HepG2 (cell line): Measurements from ENCODE around the gene CDC34. TPM values are rescaled to one million over a fixed set of nuclear protein-coding genes. Genes with fewer than 3 reads are reported as not detected.
A peak's percentile ranks its signal among the peaks of the same experiment; 100 is the strongest.

Experiments
- ARNT2 ChIP-seq: sonication (generic); formaldehyde crosslinking; IDR thresholded peaks from 2 replicates; pipeline ENCODE4 v1.8.0; 2022; ENCODE audit warnings: mild to moderate bottlenecking, low read depth, missing genetic modification reagents, moderate library complexity
- EED ChIP-seq: sonication (generic); formaldehyde crosslinking; IDR thresholded peaks from 2 replicates; pipeline ENCODE4 v1.5.0; 2020; ENCODE audit warnings: mild to moderate bottlenecking, missing genetic modification reagents
- FOXK1 ChIP-seq: sonication (generic); formaldehyde crosslinking; IDR thresholded peaks from 2 replicates; pipeline ENCODE4 v1.4.0; 2020; ENCODE audit warnings: low read depth, missing genetic modification reagents, borderline replicate concordance
- GATAD1 ChIP-seq: IDR thresholded peaks from 2 replicates; pipeline ENCODE4 v1.6.1; 2016; ENCODE audit warnings: missing genetic modification reagents, missing compliant biosample characterization
- GTF3A ChIP-seq: sonication (generic); formaldehyde crosslinking; conservative IDR thresholded peaks from 2 replicates; pipeline ENCODE4 v1.4.0; 2020; ENCODE audit warnings: mild to moderate bottlenecking, missing genetic modification reagents
- JUN ChIP-seq: sonication (generic); formaldehyde crosslinking; IDR thresholded peaks from 2 replicates; pipeline ENCODE4 v1.4.0; 2020; ENCODE audit warnings: mild to moderate bottlenecking, missing genetic modification reagents
- MTA3 ChIP-seq: sonication (generic); formaldehyde crosslinking; IDR thresholded peaks from 2 replicates; pipeline ENCODE4 v1.4.0; 2020; ENCODE audit warnings: missing genetic modification reagents
- POLR2A ChIP-seq, 2 experiments: IDR thresholded peaks; 2 replicates each; pipeline ENCODE4 v1.6.1; 2011; ENCODE audit warnings: low read depth in 2 of 2, low read length in 2 of 2, mild to moderate bottlenecking in 1 of 2, moderate library complexity in 1 of 2; ENCODE audit not compliant: insufficient read depth in 1 of 2
- SMAD3 ChIP-seq: sonication (generic); formaldehyde crosslinking; IDR thresholded peaks from 2 replicates; pipeline ENCODE4 v1.4.0; 2020; ENCODE audit warnings: missing genetic modification reagents
- SMC3 ChIP-seq: IDR thresholded peaks from 2 replicates; pipeline ENCODE4 v1.6.1; 2011; ENCODE audit warnings: low read length, improper control_type of control experiment
- TOE1 ChIP-seq: sonication (generic); formaldehyde crosslinking; IDR thresholded peaks from 2 replicates; pipeline ENCODE4 v1.4.0; 2020; ENCODE audit warnings: mild to moderate bottlenecking, missing genetic modification reagents
- ZBTB1 ChIP-seq: sonication (generic); formaldehyde crosslinking; IDR thresholded peaks from 2 replicates; pipeline ENCODE4 v1.4.0; 2020; ENCODE audit warnings: missing genetic modification reagents, borderline replicate concordance
- ZFY ChIP-seq: sonication (generic); formaldehyde crosslinking; IDR thresholded peaks from 2 replicates; pipeline ENCODE4 v1.4.0; 2020; ENCODE audit warnings: missing genetic modification reagents
- ZNF292 ChIP-seq: sonication (generic); formaldehyde crosslinking; IDR thresholded peaks from 2 replicates; pipeline ENCODE4 v1.8.1; 2022; ENCODE audit warnings: mild to moderate bottlenecking, low read depth, missing genetic modification reagents, borderline replicate concordance
- ZNF3 ChIP-seq: IDR thresholded peaks from 2 replicates; pipeline ENCODE4 v1.7.0; 2017; ENCODE audit warnings: inconsistent platforms
- ZNF329 ChIP-seq: sonication (generic); formaldehyde crosslinking; IDR thresholded peaks from 2 replicates; pipeline ENCODE4 v1.9.0; 2021; ENCODE audit warnings: low read depth, mild to moderate bottlenecking, missing genetic modification reagents
- ZNF570 ChIP-seq: sonication (generic); formaldehyde crosslinking; IDR thresholded peaks from 2 replicates; pipeline ENCODE4 v1.4.0; 2020; ENCODE audit warnings: mild to moderate bottlenecking, missing genetic modification reagents, borderline replicate concordance
- ZNF879 ChIP-seq: sonication (generic); formaldehyde crosslinking; IDR thresholded peaks from 2 replicates; pipeline ENCODE4 v1.8.1; 2023; ENCODE audit warnings: missing genetic modification reagents
- polyA plus RNA-seq, 8 experiments: library from polyadenylated mRNA; depleted of rRNA in 3 of 8; stranded (reverse) in 7 of 8; unstranded in 1 of 8; fragments of >200 nt; fragmentation: Illumina TruSeq in 4 of 8; extraction: Trizol in 4 of 8; gene quantifications; 2 replicates each; pipeline versions ENCODE4 v1.2.1 to v1.2.3, GENCODE V29; 2011 to 2016; ENCODE audit warnings: low read depth in 4 of 8, missing spikeins in 1 of 8, mixed read lengths in 1 of 8; ENCODE audit not compliant: insufficient read depth in 1 of 8
- total RNA-seq, 5 experiments: library from RNA; depleted of rRNA; stranded (reverse); fragments of >200 nt; fragmentation: Illumina TruSeq; extraction: Trizol; gene quantifications; 2 replicates each; pipeline ENCODE4 v1.2.3, GENCODE V29; 2016; ENCODE audit warnings: low read depth in 1 of 5
- TF ChIP-seq, protein P1 (sequence below): IDR thresholded peaks from 2 replicates; pipeline ENCODE4 v1.6.1; 2016
- TF ChIP-seq, protein P2 (sequence below): sonication (generic); formaldehyde crosslinking; IDR thresholded peaks from 2 replicates; pipeline ENCODE4 v1.4.0; 2020; ENCODE audit warnings: mild to moderate bottlenecking, missing genetic modification reagents
- TF ChIP-seq, protein P3 (sequence below): sonication (generic); formaldehyde crosslinking; IDR thresholded peaks from 2 replicates; pipeline ENCODE4 v1.9.0; 2021; ENCODE audit warnings: missing genetic modification reagents, borderline replicate concordance
- TF ChIP-seq, protein P4 (sequence below): sonication (generic); formaldehyde crosslinking; IDR thresholded peaks from 2 replicates; pipeline ENCODE4 v1.4.0; 2020; ENCODE audit warnings: mild to moderate bottlenecking, missing genetic modification reagents
- TF ChIP-seq, protein P5 (sequence below): sonication (generic); formaldehyde crosslinking; IDR thresholded peaks from 2 replicates; pipeline ENCODE4 v1.4.0; 2020; ENCODE audit warnings: missing genetic modification reagents

The CDC34 gene
- total and polyA plus RNA-seq, 2 of the 13 experiments (the other 11 are each of a cell fraction or from before 2014, with no cell fraction given), result 138 to 150 TPM

DNA sequence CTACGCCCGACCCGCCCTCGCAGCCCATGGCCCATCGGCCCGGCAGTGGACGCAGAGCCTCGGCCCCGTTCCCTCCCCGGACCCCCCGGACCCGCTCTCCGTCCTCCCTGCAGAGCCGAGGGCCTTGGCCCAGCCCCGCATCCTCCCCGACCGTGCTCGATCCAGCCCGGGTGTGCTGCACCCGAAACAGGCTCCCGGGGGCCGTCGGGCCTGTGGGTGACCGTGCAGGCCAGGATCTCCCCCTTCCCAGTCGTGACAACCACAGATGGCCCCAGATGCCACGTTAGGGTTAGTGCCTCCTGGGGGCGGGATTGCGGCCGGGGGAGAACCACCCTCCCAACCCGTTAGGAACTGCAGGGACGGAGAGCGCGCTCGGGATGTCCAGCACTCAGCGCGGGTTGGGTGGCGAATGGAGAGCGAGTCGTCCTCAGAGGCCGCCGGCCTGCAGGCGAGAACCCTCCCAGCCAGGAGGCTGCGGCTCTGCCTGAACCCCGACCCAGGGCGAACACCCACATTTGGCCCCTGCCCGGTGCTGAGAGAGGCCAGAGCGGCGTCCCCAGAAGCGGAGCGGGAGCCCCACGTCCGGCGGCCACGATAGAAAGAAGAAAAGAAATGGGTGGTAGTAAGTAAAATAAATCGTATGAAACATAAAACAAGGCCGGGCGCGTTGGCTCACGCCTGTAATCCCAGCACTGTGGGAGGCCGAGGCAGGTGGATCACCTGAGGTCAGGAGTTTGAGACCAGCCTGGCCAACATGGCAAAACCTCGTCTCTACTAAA lies 42.0 kb upstream of the CDC34 start (continued):
- TF ChIP-seq GATAD1 (CRISPR knock-in tag), result no peak
- TF ChIP-seq, protein P1, sequence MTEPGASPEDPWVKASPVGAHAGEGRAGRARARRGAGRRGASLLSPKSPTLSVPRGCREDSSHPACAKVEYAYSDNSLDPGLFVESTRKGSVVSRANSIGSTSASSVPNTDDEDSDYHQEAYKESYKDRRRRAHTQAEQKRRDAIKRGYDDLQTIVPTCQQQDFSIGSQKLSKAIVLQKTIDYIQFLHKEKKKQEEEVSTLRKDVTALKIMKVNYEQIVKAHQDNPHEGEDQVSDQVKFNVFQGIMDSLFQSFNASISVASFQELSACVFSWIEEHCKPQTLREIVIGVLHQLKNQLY, result no peak
- TF ChIP-seq EED (CRISPR knock-in tag), result no peak
- TF ChIP-seq POLR2A (IDR thresholded peaks at IDR 0.05; ENCODE audit: insufficient read depth in 1 of 2, low read depth in 2 of 2, low read length in 2 of 2), result no peak
- TF ChIP-seq ARNT2 (CRISPR knock-in tag), result peak; percentile 3; the same call in 1 of the 2 replicates
- TF ChIP-seq SMAD3 (CRISPR knock-in tag), result no peak
- no peak for TF ChIP-seq JUN (CRISPR knock-in tag)
- TF ChIP-seq ZNF570 (CRISPR knock-in tag), result no peak
- TF ChIP-seq ZNF879 (CRISPR knock-in tag), result no peak
- TF ChIP-seq, protein P2, sequence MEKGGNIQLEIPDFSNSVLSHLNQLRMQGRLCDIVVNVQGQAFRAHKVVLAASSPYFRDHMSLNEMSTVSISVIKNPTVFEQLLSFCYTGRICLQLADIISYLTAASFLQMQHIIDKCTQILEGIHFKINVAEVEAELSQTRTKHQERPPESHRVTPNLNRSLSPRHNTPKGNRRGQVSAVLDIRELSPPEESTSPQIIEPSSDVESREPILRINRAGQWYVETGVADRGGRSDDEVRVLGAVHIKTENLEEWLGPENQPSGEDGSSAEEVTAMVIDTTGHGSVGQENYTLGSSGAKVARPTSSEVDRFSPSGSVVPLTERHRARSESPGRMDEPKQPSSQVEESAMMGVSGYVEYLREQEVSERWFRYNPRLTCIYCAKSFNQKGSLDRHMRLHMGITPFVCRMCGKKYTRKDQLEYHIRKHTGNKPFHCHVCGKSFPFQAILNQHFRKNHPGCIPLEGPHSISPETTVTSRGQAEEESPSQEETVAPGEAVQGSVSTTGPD (CRISPR knock-in tag), result no peak
- TF ChIP-seq ZFY, result peak; percentile 35; the same call in 1 of the 2 replicates
- TF ChIP-seq ZNF292 (CRISPR knock-in tag), result peak; percentile 38; the same call in 1 of the 2 replicates
- TF ChIP-seq, protein P3, sequence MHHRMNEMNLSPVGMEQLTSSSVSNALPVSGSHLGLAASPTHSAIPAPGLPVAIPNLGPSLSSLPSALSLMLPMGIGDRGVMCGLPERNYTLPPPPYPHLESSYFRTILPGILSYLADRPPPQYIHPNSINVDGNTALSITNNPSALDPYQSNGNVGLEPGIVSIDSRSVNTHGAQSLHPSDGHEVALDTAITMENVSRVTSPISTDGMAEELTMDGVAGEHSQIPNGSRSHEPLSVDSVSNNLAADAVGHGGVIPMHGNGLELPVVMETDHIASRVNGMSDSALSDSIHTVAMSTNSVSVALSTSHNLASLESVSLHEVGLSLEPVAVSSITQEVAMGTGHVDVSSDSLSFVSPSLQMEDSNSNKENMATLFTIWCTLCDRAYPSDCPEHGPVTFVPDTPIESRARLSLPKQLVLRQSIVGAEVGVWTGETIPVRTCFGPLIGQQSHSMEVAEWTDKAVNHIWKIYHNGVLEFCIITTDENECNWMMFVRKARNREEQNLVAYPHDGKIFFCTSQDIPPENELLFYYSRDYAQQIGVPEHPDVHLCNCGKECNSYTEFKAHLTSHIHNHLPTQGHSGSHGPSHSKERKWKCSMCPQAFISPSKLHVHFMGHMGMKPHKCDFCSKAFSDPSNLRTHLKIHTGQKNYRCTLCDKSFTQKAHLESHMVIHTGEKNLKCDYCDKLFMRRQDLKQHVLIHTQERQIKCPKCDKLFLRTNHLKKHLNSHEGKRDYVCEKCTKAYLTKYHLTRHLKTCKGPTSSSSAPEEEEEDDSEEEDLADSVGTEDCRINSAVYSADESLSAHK (CRISPR knock-in tag), result no peak
- no peak for TF ChIP-seq SMC3
- TF ChIP-seq ZBTB1 (CRISPR knock-in tag), result no peak
- no peak for TF ChIP-seq ZNF329
- no peak for TF ChIP-seq MTA3 (CRISPR knock-in tag)
- TF ChIP-seq, protein P4, sequence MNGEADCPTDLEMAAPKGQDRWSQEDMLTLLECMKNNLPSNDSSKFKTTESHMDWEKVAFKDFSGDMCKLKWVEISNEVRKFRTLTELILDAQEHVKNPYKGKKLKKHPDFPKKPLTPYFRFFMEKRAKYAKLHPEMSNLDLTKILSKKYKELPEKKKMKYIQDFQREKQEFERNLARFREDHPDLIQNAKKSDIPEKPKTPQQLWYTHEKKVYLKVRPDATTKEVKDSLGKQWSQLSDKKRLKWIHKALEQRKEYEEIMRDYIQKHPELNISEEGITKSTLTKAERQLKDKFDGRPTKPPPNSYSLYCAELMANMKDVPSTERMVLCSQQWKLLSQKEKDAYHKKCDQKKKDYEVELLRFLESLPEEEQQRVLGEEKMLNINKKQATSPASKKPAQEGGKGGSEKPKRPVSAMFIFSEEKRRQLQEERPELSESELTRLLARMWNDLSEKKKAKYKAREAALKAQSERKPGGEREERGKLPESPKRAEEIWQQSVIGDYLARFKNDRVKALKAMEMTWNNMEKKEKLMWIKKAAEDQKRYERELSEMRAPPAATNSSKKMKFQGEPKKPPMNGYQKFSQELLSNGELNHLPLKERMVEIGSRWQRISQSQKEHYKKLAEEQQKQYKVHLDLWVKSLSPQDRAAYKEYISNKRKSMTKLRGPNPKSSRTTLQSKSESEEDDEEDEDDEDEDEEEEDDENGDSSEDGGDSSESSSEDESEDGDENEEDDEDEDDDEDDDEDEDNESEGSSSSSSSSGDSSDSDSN (CRISPR knock-in tag), result peak; percentile 76
- TF ChIP-seq ZNF3, result no peak
- no peak for TF ChIP-seq GTF3A
- TF ChIP-seq FOXK1 (CRISPR knock-in tag), result no peak
- no peak for TF ChIP-seq TOE1
- TF ChIP-seq, protein P5, sequence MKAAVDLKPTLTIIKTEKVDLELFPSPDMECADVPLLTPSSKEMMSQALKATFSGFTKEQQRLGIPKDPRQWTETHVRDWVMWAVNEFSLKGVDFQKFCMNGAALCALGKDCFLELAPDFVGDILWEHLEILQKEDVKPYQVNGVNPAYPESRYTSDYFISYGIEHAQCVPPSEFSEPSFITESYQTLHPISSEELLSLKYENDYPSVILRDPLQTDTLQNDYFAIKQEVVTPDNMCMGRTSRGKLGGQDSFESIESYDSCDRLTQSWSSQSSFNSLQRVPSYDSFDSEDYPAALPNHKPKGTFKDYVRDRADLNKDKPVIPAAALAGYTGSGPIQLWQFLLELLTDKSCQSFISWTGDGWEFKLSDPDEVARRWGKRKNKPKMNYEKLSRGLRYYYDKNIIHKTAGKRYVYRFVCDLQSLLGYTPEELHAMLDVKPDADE, result no peak
